Measurements from ENCODE around the gene UIMC1. TPM values are rescaled to one million over a fixed set of nuclear protein-coding genes. Genes with fewer than 3 reads are reported as not detected.

Gene UIMC1
- total RNA-seq, 1 donor from 2014 or later: 72.5 TPM

DNA sequence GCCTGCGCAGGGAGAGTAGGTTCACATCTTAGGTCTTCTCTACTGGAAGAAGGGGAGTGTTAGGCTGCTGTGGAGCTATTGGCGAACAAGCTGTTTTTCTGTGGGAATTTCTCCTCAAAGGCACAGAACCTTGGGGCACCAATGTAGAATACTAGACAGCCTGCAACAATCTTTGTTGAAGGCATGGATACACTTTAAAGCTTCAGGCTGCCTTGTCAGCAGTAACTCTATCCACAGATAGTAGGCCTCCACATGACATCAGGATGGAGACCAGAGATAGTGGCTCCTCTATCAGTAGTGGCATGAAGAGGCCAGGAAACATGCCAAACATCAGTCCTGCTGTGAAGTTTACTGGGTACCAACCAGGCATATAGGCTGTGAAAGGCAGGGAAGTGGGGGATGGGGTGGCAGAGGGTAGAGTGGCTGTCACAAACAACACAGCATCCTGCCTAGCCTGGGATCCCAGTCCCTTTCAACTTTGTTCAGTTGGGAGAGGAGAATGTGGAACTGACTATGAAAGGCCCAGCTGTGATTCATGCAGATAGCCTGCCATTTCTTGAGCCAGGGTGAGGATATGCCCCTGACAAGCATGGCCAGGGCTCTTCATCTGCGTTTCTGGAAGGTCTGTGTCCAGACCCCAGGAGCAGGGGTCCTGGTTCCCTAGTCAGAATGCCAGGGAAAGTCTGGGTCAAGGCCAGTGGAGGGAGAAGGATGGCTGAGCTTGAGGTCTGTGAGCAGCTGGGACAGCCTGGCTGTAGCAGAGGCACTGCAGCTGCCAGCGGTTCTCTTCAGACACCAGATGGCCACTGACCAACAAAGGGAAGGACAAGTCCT, 106.4 kb downstream of the UIMC1 start:
- intact Hi-C loops (cut with micrococcal nuclease): no loop called here
- TF ChIP-seq, protein P1, sequence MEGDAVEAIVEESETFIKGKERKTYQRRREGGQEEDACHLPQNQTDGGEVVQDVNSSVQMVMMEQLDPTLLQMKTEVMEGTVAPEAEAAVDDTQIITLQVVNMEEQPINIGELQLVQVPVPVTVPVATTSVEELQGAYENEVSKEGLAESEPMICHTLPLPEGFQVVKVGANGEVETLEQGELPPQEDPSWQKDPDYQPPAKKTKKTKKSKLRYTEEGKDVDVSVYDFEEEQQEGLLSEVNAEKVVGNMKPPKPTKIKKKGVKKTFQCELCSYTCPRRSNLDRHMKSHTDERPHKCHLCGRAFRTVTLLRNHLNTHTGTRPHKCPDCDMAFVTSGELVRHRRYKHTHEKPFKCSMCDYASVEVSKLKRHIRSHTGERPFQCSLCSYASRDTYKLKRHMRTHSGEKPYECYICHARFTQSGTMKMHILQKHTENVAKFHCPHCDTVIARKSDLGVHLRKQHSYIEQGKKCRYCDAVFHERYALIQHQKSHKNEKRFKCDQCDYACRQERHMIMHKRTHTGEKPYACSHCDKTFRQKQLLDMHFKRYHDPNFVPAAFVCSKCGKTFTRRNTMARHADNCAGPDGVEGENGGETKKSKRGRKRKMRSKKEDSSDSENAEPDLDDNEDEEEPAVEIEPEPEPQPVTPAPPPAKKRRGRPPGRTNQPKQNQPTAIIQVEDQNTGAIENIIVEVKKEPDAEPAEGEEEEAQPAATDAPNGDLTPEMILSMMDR (IDR thresholded peaks at IDR 0.05): no peak
- Mint-ChIP-seq H3K27ac (no peak overlapping the region), H3K9me3 (no peaks in the 10 kb centered on the region), H3K4me1 (peaks cover 13% of the 10 kb centered on the region), H3K4me3 (no peak overlapping the region), H3K36me3 (ENCODE audit: low read depth) (peaks cover 22% of the 10 kb centered on the region), H3K27me3 (no peaks in the 10 kb centered on the region)
- ChIA-PET POLR2A (no interaction called here), CTCF (interaction anchor here (0.9 to 1.3 kb wide), 2 partner anchors 239 to 240 kb away, joined by 3 read pairs; no protein-coding TSS in a partner anchor)
- DNase-seq: no peak
- no peak for ATAC-seq (ENCODE audit: low read depth)

DNA sequence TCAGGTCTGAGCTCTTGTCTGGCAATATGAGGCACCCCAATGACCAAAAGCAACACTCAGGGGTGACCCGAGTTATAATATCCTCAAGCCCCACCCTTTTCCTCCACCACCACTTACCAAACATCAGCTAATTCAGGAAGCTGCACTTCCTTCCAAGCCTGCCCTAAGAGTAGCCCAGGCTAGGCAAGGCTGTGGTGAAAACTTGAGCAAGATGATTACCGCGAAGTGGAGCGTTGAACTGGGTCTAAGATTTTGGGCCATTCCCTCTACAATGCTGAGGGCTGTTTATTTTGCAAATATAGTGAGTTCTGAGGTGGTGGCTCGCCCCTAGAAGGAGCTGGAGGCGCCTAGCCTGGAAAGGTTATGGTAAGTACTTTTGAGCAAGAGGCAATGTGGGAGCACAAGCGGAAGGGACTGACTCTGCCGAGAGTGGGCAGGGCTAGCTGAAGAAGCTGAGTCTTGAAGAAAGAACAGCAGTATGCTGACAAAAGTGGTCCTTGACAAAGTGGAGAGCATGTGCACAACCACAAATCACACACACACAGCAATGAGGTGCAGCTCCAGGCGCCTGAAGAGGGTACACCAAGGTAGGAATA, 107.2 kb downstream of the UIMC1 start, which contains the start of gene HK3:
HK3 (minus strand) TSS at position 51 of the 596 bp plus-strand sequence. CDS start 3,187 bp downstream, outside the sequence.
- Mint-ChIP-seq H3K4me1 (peaks cover 13% of the 10 kb centered on the region), H3K27me3 (no peaks in the 10 kb centered on the region), H3K36me3 (ENCODE audit: low read depth) (peaks cover 15% of the 10 kb centered on the region), H3K9me3 (no peaks in the 10 kb centered on the region), H3K27ac (no peak within 1 kb of the TSS), H3K4me3 (no peak within 1 kb of the TSS)
- TF ChIP-seq, protein P1 (IDR thresholded peaks at IDR 0.05): no peak
- CTCF ChIA-PET: interaction anchor here (0.9 to 1.0 kb wide), 2 partner anchors 239 to 327 kb away, joined by 3 read pairs; no protein-coding TSS in a partner anchor
- POLR2A ChIA-PET: no interaction called here
- DNase-seq (no peak), ATAC-seq (ENCODE audit: low read depth) (no peak)
- intact Hi-C loops (cut with micrococcal nuclease): no loop called here

DNA sequence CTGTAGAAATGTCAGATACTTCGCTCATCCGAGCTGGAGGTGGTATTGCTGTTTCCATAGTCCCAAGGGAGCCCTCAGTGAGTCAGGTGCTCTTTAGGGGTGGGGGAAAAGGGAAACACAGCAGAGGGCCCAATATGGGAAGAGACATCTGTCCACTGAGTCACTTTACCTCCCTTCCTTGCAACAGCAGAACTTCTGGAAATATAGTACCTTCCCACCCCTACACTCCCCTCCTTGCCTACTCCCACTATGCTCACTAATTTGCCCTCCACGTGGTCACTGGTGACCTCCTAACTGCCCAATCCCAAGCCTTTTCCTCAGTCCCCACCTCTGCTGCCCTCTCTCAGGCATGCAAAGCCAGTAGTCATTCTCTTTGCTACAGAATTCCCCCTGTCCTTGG, 109.3 kb downstream of the UIMC1 start:
- ChIA-PET CTCF (no interaction called here), POLR2A (no interaction called here)
- Mint-ChIP-seq H3K27ac (no peak overlapping the region), H3K27me3 (no peaks in the 10 kb centered on the region), H3K4me1 (peaks cover 13% of the 10 kb centered on the region), H3K36me3 (ENCODE audit: low read depth) (no peaks in the 10 kb centered on the region), H3K4me3 (no peak overlapping the region), H3K9me3 (no peaks in the 10 kb centered on the region)
- DNase-seq (no peak), ATAC-seq (ENCODE audit: low read depth) (no peak)
- TF ChIP-seq, protein P1 (IDR thresholded peaks at IDR 0.05): no peak
- intact Hi-C loops (cut with micrococcal nuclease): no loop called here

DNA sequence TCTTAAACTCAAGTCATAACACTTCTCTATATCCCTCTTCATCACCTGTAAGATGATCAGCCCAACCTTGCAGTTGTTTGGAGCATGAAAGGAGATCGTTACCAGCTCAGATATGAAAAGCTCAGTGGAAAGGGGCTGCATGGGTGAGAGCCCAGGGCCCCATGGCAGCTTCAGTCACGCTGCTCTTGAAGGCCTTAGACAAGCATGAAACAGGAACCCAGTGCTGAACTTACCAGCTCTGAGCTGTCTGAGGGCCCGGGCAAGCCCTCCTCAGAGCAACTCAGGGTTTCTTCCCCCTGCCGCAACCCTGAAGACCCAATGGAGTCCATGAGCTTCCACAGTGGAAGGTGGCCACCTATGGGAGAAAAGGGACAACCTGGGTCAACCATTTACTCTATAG, 110.7 kb downstream of the UIMC1 start:
- H3K4me3 Mint-ChIP-seq: no peak overlapping the region
- POLR2A ChIA-PET: no interaction called here

More for the DNA sequence above, 110.7 kb downstream of the UIMC1 start:
- H3K9me3 Mint-ChIP-seq: no peaks in the 10 kb centered on the region
- no peak for ATAC-seq (ENCODE audit: low read depth)
- CTCF ChIA-PET: no interaction called here
- TF ChIP-seq, protein P1 (IDR thresholded peaks at IDR 0.05): no peak
- DNase-seq: no peak
- intact Hi-C loops (cut with micrococcal nuclease): no loop called here
- peaks cover 11% of the 10 kb centered on the region for H3K4me1 Mint-ChIP-seq
- no peak overlapping the region for H3K27ac Mint-ChIP-seq
- peaks cover 9% of the 10 kb centered on the region for H3K27me3 Mint-ChIP-seq
- H3K36me3 Mint-ChIP-seq (ENCODE audit: low read depth): no peaks in the 10 kb centered on the region

Measured in activated B cell treated with CpG ODN at 0.5 μM for 24 hours (primary cell).